GM19452 (cell line): ENCODE data around the gene SENP1.

ENCODE experiments used
- ATAC-seq: cut with Tn5 transposase; IDR thresholded peaks from one replicate; pipeline ENCODE4 v1.9.1; 2021; ENCODE audit not compliant: unreplicated experiment

The SENP1 gene

GRCh38 chr12:48037267-48037915, 68.5 kb downstream of the SENP1 start:
- no peak for ATAC-seq

GRCh38 chr12:48036818-48037217, 69.1 kb downstream of the SENP1 start:
- no peak for ATAC-seq

- no peak for ATAC-seq
Measured at GRCh38 chr12:48034835-48035805, 70.8 kb downstream of the SENP1 start.

GRCh38 chr12:48033451-48033850, 72.4 kb downstream of the SENP1 start:
- no peak for ATAC-seq

- no peak for ATAC-seq
Measured at GRCh38 chr12:48032597-48032996, 73.3 kb downstream of the SENP1 start.

- no peak for ATAC-seq
Measured at GRCh38 chr12:48031135-48031960, 74.5 kb downstream of the SENP1 start.

GRCh38 chr12:48030173-48030650, 75.7 kb downstream of the SENP1 start:
- ATAC-seq: no peak

- no peak for ATAC-seq
Measured at GRCh38 chr12:48029491-48030172, 76.2 kb downstream of the SENP1 start.

GRCh38 chr12:48028541-48029431, 77.1 kb downstream of the SENP1 start:
- no peak for ATAC-seq

GRCh38 chr12:48027183-48028002, 78.5 kb downstream of the SENP1 start:
- no peak for ATAC-seq

- no peak for ATAC-seq
Measured at GRCh38 chr12:48026060-48026827, 79.6 kb downstream of the SENP1 start.

- ATAC-seq: no peak
Measured at GRCh38 chr12:48025281-48025680, 80.6 kb downstream of the SENP1 start.

GRCh38 chr12:48024735-48025134, 81.1 kb downstream of the SENP1 start:
- ATAC-seq: no peak

GRCh38 chr12:48023386-48023785, 82.5 kb downstream of the SENP1 start:
- no peak for ATAC-seq

- no peak for ATAC-seq
Measured at GRCh38 chr12:48022676-48023385, 83.0 kb downstream of the SENP1 start.

GRCh38 chr12:48022180-48022521, 83.7 kb downstream of the SENP1 start:
- ATAC-seq: no peak

GRCh38 chr12:48021485-48022179, 84.2 kb downstream of the SENP1 start:
- ATAC-seq: no peak
